NOMO-1 treated with DMSO at 0.1 percent for 48 hours (cell line): ENCODE measurements around the gene SMC4.

ENCODE experiments used
- DNase-seq: peaks from one replicate; lab custom pipeline; 2025; ENCODE audit not compliant: unreplicated experiment; lab: John Stamatoyannopoulos, UW

SMC4 gene

GRCh38 chr3:160475153-160475552 lies 75.7 kb downstream of the SMC4 start:
- DNase-seq, result no peak

GRCh38 chr3:160475884-160476283 lies 76.4 kb downstream of the SMC4 start:
- no peak for DNase-seq

DNA sequence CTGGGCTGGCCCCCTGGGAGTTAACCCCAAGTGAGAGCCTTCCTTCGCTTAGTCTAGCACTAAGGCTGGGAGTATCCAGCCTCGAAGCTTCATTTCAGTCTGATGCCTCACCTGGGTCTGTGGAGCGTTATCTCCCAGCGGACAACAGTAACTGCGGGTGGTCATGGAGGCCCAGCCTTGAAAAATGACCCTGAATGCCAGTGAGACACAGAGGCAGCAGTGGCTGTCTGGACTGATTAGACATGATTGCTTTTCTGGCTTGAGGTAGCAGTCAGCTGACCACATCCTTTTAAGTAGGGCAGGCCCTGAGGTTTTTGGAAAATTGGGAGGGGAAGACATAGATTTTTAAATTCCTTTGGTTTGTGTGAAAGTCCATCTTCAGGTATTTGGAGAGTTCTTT lies 78.3 kb downstream of the SMC4 start:
- DNase-seq, result no peak

- no peak for DNase-seq
Observed at GRCh38 chr3:160478338-160478737, 78.9 kb downstream of the SMC4 start.

DNA sequence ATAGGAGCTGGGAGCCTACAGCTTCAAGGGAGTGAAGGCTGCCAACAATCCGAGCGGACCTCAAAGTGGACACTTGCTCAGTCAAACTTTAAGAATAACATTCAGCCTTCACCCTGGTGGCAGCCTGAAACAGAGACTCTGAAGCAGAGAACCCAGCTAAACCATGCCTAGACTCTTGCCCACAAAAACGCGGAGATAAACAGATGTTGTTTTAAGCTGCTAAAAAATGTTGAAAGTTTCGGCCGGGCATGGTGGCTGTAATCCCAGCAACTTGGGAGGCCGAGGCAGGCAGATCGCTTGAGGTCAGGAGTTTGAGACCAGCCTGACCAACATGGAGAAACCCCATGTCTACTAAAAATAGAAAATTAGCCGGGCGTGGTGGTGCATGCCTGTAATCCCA lies 79.9 kb downstream of the SMC4 start:
- no peak for DNase-seq

- no peak for DNase-seq
Observed at GRCh38 chr3:160480931-160481330, 81.5 kb downstream of the SMC4 start.

DNA sequence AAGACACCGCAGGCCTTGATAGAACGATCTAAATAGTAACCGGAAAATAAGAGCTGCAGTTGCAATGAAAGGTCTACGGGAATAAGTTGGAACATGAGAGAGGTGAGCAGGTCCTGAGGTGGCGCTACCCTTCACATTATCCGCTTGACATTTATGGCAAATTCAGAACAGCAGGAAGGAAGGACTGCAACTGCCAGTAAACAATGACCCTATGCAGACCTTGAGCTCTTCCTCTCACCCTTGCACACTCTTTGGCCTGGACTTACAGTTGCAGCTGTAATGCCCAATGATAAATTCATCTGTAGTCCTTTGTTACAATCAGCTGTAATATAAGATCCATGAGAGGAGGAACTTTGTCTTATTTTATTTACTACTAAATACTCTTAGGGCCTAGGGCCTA lies 82.4 kb downstream of the SMC4 start:
- DNase-seq, result no peak

- DNase-seq, result no peak
Observed at GRCh38 chr3:160482796-160483195, 83.3 kb downstream of the SMC4 start.
